HG02798 (cell line): ENCODE results near the gene CD3E.

Experiments
- ATAC-seq: cut with Tn5 transposase; IDR thresholded peaks from one replicate; pipeline ENCODE4 v1.9.1; 2021; ENCODE audit warnings: mild to moderate bottlenecking; ENCODE audit not compliant: unreplicated experiment, poor library complexity

The CD3E gene

GRCh38 chr11:118321386-118322082 is 17.0 kb downstream of the CD3E start:
- no peak for ATAC-seq

GRCh38 chr11:118322721-118323120 is 18.2 kb downstream of the CD3E start:
- no peak for ATAC-seq

- ATAC-seq, result no peak
These were observed 20.8 kb downstream of the CD3E start for GRCh38 chr11:118325283-118325682.

GRCh38 chr11:118328745-118329144 is 24.2 kb downstream of the CD3E start:
- no peak for ATAC-seq

- no peak for ATAC-seq
These were observed 30.2 kb downstream of the CD3E start for GRCh38 chr11:118334745-118335144.

GRCh38 chr11:118338637-118339061 is 34.1 kb downstream of the CD3E start:
- no peak for ATAC-seq

GRCh38 chr11:118339281-118339961 is 34.9 kb downstream of the CD3E start:
- ATAC-seq, result no peak

GRCh38 chr11:118340449-118340848 is 35.9 kb downstream of the CD3E start:
- no peak for ATAC-seq

- no peak for ATAC-seq
These were observed 36.7 kb downstream of the CD3E start for GRCh38 chr11:118341261-118341660.

- no peak for ATAC-seq
These were observed 37.4 kb downstream of the CD3E start for GRCh38 chr11:118341815-118342489.

GRCh38 chr11:118342503-118343161 is 38.1 kb downstream of the CD3E start, which contains the start of gene CD3D:
Gene CD3D (minus strand): TSS chr11:118342705. CDS start chr11:118342607, 98 bp downstream.
- no peak for ATAC-seq

- ATAC-seq, result no peak
These were observed 38.7 kb downstream of the CD3E start for GRCh38 chr11:118343248-118343647.

GRCh38 chr11:118343981-118344515 is 39.5 kb downstream of the CD3E start, which contains the start of gene CD3G:
Gene CD3G (plus strand): TSS chr11:118344344. CDS start chr11:118344424, 80 bp downstream.
- no peak for ATAC-seq

- ATAC-seq, result no peak
These were observed 44.9 kb downstream of the CD3E start for GRCh38 chr11:118349475-118349874.

- ATAC-seq, result no peak
These were observed 48.7 kb downstream of the CD3E start for GRCh38 chr11:118353084-118353710.

GRCh38 chr11:118358071-118358470 is 53.5 kb downstream of the CD3E start:
- no peak for ATAC-seq

- ATAC-seq, result peak; percentile 98
These were observed 54.9 kb downstream of the CD3E start, which contains the start of gene UBE4A for GRCh38 chr11:118359295-118359958. Gene UBE4A (plus strand): TSS chr11:118359600. CDS start chr11:118365081, 5,481 bp downstream.

- ATAC-seq, result no peak
These were observed 60.6 kb downstream of the CD3E start for GRCh38 chr11:118364956-118365615.
